GM12864 (cell line): ENCODE results near the gene EHMT1.

Source experiments
- DNase-seq: peaks from one replicate; pipeline ENCODE4 v3.0.0-alpha.2; 2011; ENCODE audit warnings: low read depth
- H3K4me3 ChIP-seq: 2 replicates; pipeline ENCODE4 v1.5.1; 2011; ENCODE audit warnings: mild to moderate bottlenecking, low read depth, low read length, control low read depth
- TF ChIP-seq, protein P1 (sequence below): IDR thresholded peaks from 2 replicates; pipeline ENCODE4 v1.5.1; 2011; ENCODE audit warnings: low read depth, mild to moderate bottlenecking, moderate library complexity, low read length, control low read depth, inconsistent platforms; ENCODE audit errors: missing control alignments

EHMT1 gene

DNA sequence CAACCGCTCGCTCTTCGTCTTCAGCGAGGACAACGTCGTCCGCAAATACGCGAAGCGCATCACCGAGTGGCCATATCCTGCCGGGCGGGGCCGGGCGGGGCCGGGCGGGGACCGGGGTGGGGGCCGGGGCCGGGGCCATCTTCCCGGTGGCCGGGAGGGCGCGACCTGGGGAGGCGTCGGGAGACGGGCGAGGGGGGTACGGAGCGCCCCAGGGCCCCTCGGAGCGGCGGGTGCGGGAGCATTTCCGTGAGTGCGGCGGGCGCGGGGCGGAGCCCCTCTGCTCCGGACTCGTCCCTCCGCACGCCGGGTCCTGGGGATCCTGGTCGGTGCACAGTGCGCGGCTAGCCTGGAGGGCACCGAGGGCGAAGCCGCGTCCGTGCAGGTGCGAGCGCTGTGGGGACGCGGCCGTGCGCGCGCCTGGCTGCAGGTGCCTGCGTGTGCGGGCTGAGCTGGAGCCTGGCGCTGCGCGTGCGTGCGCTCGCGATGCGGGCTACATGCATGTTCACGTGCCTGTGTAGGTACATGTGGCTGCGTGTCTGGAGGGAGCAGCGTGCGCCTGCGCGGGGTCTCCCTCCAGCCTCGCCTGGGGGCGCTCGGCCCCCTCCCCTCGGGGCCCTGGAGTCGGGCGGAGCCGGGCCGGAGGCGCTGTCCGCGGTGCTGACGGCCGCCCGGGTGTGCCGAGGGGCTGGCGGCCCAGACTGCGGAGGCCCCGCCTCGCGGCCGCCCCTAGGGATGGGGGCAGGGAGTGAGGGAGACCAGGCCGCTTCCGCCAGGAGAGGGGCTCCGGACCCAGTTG, 259.5 kb downstream of the EHMT1 start:
- TF ChIP-seq, protein P1, sequence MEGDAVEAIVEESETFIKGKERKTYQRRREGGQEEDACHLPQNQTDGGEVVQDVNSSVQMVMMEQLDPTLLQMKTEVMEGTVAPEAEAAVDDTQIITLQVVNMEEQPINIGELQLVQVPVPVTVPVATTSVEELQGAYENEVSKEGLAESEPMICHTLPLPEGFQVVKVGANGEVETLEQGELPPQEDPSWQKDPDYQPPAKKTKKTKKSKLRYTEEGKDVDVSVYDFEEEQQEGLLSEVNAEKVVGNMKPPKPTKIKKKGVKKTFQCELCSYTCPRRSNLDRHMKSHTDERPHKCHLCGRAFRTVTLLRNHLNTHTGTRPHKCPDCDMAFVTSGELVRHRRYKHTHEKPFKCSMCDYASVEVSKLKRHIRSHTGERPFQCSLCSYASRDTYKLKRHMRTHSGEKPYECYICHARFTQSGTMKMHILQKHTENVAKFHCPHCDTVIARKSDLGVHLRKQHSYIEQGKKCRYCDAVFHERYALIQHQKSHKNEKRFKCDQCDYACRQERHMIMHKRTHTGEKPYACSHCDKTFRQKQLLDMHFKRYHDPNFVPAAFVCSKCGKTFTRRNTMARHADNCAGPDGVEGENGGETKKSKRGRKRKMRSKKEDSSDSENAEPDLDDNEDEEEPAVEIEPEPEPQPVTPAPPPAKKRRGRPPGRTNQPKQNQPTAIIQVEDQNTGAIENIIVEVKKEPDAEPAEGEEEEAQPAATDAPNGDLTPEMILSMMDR = no peak
- H3K4me3 ChIP-seq = no peak overlapping the region
- no peak for DNase-seq

DNA sequence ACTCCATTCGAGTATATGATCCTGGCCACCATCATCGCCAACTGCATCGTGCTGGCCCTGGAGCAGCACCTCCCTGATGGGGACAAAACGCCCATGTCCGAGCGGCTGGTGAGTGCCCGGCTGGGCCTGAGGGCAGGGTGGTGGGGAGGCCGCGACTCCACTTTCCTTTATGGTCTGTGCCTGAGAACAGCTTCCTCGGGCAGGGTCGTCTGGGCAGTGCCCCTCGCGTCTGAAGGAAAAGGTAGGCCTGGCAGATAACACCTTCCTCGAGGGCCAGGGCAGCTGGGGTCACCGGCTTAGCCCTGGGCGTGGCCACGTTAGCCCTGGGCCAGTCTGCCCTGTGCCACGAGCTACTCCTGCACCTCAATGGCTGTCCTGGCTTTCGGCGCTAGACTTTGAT, 260.2 kb downstream of the EHMT1 start:
- DNase-seq = no peak
- no peak overlapping the region for H3K4me3 ChIP-seq
- TF ChIP-seq, protein P1 = no peak

DNA sequence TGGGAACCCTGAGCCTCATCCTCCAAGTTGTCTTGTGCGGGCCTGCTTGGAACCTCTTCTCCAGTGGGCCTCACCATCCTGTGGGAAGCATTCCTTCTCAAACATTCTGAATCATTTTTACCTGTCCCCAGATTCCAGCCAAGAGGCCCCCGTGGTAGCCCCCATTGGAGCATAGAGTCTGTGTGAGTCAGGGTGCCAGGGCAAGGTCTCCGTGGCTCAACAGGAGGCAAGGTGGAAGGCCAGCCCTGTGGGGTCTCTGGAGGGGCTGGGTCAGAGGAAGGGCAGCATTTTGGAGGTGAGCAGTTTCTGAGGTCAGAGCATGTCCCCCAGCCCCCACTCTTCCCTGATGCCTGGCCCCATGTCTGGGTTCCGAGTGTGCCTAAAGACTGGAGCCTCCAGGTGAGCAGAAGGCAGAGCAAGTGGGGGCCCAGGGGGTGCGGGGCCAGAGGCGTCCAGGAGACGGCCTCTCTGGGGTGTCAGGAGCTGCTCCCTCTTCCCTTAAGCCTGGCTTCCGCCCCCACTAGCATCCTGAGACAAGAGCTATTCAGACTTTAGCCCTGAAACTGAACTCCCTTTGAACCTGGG, 260.9 kb downstream of the EHMT1 start:
- no peak for DNase-seq
- TF ChIP-seq, protein P1 = no peak
- no peak overlapping the region for H3K4me3 ChIP-seq

DNA sequence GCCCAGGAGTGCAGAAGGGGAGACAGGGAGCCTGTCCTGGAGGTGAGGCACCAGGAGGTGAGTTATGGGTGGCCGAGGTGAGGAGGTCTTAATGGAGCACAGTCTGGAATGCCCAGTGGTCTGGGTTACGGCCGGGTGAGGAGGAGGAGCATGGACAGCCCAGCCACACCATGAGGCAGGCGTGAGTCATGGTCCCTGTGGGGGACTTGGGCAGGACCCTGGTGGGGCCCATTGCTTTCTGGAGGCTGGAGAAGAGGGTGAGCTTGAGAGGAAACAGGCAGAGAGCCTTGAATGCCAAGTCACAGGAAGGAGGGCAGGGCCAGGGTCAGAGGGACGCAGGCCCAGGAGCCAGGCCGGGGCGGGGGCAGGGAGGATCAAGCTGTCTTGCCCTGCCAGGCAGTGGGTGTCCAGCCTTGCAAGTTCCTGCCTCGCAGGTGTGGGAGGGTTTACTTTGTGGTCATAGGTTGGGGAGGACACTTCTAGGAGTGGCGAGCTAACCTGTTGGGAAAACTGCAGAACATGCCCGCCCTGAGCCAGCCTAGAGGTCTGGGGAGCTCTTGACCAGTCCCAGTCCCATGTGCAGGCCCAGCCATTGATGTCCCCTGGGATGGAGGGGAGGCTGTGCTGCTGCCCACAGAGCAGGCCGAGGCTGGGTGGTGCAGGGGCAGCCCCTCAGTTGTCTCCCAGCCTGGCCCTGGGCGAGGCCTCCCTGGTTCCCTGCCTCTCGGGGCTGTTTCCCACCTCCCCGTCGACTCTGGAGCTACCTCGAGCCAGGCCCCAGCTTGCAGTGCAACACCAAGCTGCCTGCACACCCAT, 261.6 kb downstream of the EHMT1 start:
- no peak overlapping the region for H3K4me3 ChIP-seq
- TF ChIP-seq, protein P1 = no peak
- no peak for DNase-seq

DNA sequence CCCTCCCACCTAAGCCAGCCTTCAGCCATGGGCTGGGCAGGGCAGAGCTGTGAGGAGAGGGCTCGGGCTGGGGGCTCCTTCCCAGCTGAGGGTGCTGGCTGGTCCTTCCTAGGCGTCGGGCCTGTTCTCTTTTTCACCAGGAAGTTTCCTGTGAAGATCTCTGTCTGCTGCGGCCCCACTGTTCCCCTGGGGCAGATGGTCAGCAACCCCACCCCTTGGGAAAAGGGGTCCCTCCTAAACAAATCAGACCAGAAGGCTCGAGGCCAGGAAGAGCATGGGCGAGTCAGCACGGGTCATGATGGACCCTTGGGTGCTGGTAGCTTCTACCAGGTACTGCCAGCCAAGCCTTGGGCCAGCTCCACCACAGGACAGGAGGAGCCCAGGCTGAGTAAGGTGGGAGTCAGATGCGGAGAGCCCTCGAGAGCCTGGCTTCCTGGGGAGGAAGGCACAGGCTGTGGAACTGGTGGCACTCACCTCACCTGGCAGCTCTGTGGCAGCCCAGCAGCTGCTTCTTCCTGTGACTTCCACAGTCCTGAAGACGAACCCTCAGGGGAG, 262.2 kb downstream of the EHMT1 start:
- DNase-seq = no peak
- H3K4me3 ChIP-seq = no peak overlapping the region
- TF ChIP-seq, protein P1 = no peak

DNA sequence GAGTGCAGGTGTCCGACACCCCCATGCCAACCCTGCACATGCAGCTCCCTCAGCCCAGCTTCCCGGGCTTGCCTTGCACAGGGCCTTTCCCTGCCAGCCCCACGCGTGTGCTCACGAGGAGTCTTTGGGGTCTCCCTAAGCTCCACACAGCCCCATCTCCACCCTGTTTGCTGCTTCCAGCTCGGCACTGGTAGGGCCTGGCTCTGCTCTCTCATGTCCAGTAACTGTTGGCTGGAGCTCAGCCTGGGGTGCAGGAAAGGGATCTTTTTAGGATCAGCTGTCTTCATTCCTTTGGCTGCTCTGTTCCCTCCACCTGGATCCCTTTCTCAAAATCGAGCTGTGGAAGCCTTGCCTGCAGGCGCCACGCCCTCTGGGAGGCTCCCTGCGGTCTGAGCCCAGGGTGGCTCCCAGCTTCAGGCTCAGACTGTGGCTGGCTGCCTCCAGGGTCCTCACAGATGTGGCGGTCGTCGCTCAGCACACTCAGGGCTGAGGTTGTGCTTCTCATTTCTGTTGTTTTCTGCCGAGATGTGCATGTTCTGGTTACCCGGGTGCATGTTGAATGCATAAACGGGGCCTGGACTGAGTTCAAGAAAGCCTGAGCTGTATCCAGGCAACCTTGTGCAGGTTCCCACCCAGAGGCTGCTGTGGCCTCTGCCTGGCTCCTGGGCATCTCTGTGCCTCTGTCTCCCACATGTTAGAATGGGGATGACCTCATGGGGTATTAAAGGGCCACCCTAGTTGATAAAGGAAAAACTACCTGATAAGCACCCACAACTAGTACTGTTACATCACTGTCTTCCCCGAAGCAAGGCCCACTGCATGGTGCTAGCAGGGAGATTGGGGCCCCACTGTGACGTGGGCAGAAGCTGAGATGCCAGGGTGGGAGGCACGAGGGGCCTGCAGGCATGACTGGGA, 263.0 kb downstream of the EHMT1 start:
- TF ChIP-seq, protein P1 = no peak
- H3K4me3 ChIP-seq = no peak overlapping the region
- no peak for DNase-seq
